GM19438 (cell line): Measurements from ENCODE around the gene CACNA2D4.

Experiments
- ATAC-seq: cut with Tn5 transposase; IDR thresholded peaks from one replicate; pipeline ENCODE4 v1.9.1; 2021; ENCODE audit warnings: low read depth; ENCODE audit not compliant: unreplicated experiment

CACNA2D4 gene

DNA sequence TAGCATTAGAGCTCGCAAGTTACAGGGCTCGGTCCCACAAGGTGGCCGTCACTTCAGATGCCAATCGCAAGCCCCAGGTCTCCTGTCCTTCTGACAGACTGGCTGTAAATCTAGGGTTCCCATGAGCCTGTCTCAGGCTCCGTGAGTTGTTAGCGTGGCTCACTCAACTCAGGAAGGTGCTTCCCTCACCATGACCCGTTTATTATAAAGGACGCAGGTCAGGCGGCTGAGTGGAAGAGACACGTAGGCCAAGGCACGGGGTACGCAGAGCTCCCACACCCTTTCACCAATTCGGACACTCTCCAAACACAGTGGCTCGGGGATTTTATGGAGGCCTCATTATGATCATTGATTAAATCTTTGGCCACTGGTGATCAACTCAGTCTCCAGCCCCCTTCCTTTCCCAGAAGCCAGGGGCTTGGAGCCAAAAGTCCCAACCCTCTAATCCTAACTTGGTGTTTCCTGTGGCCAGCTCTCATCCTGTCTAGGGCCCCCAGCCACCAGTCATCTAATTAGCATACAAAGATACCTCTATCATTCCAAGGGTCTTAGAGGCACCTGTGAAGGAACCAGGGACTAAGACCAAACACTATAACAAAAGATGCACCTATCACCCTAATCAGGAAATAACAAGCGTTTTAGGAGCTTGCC is 123.9 kb downstream of the CACNA2D4 start:
- no peak for ATAC-seq

DNA sequence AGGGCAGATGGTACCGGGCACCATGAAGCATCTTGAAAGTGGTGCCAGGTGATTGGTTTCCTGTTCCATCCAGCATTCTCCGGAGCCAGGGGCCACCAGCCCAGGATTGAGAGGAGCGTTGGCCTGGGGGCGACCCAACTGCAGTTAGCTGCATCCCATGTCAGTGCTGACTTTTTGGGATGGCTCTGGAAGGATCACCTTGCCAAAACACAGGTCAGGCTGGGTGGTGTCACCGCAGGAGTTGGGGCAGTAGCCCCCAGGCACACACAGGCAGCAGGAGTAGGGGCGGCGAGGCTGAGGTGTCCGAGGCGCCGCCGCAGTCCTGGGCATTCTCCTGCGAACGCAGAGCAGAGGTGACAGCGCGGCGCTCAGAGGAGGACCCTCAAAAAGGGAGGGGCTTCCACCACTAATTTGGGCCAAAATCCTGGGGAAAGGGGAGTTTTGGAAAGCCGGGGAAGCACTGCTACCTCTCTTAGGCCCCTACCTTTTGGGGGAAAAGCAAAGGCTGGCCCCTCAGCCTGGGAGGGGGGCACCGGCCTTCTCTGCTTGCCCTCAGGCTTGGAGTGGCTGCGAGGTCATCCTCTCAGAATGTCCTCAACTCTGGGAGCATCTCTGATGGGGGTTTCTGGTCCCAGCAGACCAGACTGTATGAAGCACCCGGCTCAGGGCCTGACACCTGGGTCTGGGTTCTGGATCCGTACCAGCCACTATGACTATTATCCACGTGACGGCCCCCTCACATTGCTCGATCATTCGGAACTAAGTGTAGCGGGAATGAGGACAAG is 124.8 kb downstream of the CACNA2D4 start:
- ATAC-seq: no peak

DNA sequence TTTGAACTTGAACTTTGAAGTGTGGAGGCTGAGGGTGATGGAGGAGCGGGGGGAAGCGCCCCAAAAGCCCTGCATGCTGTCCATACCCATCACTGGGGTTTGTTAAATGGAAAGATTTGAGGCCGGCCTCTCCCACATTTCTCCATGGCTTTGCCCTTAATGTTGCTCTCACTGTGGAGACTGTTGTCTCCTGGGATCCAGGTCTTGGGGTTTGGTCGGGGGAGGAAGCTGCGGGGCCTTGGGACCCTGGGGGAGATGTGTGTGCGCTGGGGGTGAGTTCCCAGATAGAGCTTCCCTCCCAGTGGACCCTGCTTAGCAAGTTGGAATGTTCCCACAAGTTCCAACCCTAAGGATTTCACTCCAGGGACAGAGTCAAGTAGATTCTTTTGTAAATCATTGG is 126.0 kb downstream of the CACNA2D4 start:
- ATAC-seq: no peak

DNA sequence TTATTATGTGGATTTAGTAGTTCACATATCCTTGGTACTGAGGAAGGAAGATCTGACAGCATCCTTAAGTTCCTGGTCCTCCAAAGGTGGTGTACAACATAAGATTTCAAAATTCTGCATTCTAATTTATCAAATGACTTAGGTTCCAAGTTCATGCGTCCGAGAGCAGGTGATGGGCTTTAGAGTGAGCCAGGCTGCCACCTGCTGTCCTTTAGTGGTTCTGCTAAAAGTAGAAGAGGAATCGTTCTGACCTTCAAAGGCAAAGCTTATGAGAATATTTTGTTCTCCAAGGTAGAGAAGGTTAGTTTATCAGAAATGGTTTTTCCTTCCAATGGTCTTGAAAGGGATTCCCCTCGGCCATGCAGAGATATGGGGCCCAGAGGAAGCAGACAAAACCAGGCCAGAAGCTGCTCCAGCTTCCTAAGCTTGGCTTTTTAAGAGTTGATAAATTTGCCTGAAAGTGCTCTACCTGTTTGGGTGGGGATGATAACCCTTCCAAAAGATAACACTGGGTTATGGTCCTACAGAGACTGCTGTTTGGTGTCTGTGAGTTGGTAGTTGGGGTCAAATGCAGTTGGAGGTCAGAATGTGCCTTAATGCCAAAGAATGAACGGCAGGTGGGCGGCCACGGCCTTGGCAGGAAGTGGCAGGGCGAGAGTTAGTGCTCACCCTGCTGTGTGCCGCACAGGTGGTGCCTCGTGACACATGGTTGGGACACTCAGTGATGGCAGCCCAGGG is 127.2 kb downstream of the CACNA2D4 start:
- ATAC-seq: no peak

DNA sequence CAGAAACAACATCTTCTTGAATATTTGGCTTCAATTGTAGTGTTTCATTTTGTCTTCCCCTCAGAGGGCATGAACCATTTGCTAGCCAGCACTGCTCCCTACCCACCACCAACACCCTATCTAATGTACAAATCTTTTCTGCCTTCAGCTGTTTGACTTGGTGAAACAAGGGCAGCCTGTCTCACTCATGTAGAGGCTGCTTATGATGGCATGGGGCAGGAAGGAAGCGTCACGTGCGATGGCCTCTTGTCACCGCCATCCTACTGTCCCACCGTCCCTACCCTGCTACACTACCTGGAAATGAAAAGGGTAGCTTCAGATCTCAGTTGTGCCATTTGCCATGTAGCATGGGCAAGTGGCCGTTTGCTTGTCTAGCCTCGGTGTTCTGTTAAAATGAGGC is 128.0 kb downstream of the CACNA2D4 start:
- ATAC-seq: no peak

GRCh38 chr12:1787714-1788113 is 130.7 kb downstream of the CACNA2D4 start:
- no peak for ATAC-seq

DNA sequence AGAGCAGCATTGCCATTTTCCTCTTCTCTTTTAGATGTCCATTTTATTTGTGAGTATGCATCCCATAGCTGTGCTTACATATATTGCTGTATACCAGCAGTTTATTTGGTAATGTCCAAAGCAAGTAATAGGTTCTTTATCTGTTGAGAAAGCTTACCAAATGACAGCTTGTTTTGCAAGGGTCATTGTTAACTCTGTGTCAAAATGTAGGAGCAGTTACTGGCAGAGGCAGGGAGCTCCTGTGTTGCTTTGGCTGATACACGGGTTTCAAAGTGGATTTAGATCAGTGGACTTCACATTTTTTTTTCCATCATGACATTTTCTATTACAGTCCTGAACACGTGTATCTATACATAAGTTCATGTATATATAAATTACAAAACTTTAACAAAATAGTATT is 136.2 kb downstream of the CACNA2D4 start:
- ATAC-seq: no peak

DNA sequence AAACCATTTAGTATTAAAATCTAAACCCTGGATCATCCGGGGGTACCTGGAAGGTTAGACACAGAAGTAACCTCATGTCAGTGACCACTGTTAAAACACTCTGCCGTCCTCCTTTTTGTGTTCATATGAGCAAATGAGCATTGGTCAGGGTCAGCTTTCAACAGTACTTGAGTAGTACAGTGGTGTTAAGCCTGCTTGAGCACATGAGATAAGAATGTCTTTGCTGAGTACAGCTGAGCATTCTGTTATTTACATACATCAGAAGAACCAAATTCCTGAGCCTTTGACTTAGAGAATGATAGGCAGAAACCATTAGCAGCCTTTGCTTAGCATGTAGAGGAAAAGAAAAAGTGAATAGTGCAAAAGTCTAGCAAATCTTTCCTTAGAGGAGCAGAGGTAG is 136.7 kb downstream of the CACNA2D4 start:
- ATAC-seq: no peak

DNA sequence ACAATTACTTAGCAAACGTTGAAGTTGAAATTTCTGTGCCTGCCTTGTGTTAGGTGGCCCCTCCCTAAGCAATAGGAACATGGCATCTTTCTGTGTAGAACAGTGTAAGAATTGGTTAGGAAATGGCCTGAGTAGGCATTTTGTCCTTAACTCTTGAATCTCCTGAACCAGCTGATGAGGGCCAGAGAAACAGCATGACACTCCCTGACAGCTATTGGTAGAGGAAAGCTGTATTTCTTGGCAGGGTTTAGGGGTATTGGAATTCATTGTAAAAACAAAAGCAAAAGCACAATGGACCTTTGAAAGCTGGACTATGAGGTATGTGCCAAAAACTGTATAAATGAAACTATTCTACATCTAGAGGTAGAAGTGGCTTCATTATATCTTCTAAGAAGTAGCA is 138.7 kb downstream of the CACNA2D4 start:
- no peak for ATAC-seq

DNA sequence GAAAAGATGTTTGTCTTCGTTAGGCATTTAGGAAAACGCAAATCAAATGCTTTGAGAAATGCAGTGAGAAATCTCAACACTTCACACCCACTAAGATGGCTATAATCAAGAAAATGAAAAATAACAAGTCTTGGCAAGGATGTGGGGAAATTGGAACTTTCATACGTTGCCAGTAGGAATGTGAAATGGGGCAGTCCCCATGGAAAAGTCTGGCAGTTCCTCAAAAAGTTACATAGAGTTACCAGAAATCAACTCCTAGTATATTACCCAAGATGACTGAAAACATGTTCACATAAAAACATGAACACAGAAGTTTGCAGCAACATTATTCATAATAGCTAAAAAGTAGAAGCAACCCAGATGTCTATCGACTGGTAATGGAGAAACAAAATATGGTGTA is 139.5 kb downstream of the CACNA2D4 start:
- ATAC-seq: no peak

DNA sequence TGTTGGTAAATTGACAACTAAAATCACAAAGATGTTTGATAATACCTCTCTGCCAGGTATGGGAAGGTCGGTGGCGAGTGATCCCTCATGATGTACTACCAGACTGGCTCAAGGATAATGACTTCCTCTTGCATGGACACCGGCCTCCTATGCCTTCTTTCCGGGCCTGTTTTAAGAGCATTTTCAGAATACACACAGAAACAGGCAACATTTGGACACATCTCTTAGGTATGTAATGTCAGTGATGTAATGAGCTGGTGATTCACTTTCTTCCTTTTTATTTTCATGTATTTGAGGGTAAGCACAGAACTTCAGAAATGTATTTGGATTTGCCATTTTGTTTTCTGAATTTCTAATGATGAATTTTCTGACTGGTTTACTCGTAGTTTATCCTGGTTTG is 140.7 kb downstream of the CACNA2D4 start:
- ATAC-seq: no peak

DNA sequence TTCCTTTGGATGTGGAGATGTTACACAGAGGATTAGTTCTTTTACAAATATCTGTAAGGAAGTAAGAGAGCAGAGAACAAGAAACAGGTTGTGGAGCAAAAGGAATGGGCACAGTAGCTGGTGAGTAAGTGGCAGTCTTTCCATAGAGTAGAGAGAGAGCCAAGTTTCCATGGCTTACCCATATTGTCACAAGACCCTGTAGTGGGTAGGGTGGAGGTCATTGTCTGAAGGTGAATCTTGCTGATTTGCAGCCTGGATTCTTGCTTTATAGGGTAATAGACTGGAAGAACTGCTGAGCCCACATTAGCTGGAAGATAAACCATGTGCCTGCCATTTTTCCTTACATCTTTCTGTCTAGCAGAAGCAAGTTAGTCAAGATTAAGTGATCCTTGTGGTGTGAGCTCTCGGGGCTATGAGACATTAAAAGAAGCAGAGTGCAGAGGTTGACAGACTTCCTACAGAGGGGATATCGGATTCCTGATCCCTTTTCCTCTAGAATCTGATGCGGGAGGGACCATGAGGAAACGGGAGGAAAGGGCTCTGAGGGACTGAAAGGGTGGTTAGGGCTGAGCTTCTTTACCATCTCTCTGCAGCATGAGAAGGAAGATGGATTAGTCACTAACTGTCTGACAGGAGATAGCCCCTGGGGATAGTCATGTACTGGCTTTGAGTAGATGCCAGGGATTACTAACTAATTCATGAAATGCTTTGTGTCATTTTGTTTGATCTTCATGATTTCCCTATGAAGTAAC is 142.1 kb downstream of the CACNA2D4 start:
- no peak for ATAC-seq

DNA sequence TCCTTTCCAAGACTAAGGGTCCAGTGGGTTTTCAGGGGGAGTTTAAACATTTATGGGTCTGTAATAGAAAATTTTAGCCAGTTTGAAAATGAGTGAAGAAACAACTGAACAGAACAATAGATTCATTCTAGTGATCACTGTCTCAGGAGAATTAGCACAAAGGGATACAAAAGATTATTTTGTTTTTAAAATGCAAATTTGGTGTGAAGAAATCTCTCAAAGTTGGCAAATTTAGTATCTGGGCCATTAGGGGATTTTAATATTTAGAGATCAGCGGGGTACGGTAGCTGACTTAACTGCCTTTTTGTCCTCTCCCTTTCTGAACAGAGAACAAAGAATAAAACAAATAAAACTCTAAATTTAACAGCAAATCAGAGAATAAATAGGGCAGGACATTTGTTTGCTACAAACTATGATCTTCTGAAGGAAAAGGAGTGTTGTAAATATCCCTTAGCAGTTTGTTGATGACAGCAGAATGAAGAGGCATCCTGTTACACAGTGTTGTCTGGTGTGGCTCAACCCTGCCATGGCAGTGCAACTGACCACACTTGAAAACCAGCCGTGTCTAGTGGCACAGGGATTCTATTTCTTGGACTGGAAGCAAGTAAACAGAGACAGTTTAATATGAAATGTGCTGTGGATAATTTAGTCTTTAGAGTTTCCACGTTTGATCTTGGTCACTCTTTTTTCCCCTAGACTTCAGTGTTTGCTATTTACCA is 144.4 kb downstream of the CACNA2D4 start:
- no peak for ATAC-seq

- no peak for ATAC-seq
Measured at GRCh38 chr12:1769809-1770494, 148.5 kb downstream of the CACNA2D4 start.

DNA sequence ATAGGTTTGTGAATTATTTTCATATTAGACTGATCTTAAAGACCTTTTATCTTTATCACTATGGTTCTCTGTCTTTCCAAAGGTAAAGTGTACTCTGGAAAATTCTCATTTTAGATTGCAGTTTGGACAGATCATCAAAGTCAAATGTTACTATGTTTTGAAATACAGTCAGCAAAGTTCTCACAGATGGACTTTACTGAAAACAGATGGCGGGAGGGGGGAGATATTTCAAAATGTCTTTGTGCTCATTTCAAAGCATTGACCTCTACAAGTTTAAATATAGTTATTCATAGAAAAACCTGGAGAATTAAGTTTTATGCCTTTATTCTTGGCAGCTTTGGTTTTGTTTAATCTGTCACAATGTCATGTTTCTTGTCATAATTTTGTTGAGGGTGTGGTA is 149.8 kb downstream of the CACNA2D4 start:
- ATAC-seq: no peak

GRCh38 chr12:1767407-1768090 is 150.9 kb downstream of the CACNA2D4 start:
- no peak for ATAC-seq

DNA sequence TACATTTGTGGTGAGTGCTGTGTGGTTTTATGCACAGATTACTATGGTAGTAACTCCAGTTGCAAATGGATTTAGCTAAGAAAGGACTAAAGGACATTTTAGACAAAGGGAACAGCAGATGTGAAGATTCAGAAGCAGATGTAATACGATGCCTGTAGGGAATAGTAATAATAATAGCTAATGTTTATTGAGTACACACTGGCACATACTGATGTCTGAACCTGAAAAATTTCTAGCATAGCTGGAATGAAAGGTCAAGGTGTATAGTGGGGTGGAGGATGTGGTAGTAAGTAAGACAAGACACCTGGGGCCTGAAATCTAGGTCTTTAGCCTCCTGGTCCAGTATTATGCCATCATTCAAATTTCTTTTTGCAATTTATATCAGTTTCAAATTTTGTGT is 152.3 kb downstream of the CACNA2D4 start:
- no peak for ATAC-seq

DNA sequence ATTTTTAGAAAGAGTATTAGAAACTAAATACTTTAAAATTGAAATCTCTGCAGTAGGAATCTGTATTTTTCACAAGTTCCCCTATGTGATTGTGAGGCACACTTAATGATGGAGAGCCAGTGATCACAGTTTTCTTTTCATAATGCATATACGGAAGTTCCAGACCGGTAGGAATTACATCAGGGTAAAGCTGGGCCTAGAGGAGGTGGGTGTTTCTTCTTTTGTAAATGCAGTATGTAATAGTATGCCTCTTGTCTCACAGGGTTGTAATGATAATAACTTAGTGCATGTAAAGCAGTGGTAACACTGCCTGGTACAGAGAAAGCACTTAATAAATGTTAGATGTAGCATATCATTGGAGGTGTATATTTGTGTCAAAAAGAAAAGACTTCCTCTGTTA is 155.3 kb downstream of the CACNA2D4 start:
- no peak for ATAC-seq

GRCh38 chr12:1761857-1762256 is 156.6 kb downstream of the CACNA2D4 start:
- no peak for ATAC-seq
